ENCODE data around the gene MED26.

MED26 gene

GRCh38 chr19:16649734-16650133 lies 21.7 kb upstream of the MED26 start:
- DNase-seq: no peak

- no peak for DNase-seq
Measured at GRCh38 chr19:16645140-16645539, 17.1 kb upstream of the MED26 start.

- no peak for DNase-seq
Measured at GRCh38 chr19:16641695-16642094, 13.7 kb upstream of the MED26 start.

GRCh38 chr19:16640951-16641350 lies 12.9 kb upstream of the MED26 start:
- no peak for DNase-seq

- no peak for DNase-seq
Measured at GRCh38 chr19:16638666-16639065, 10.7 kb upstream of the MED26 start.

GRCh38 chr19:16637535-16637934 lies 9.5 kb upstream of the MED26 start:
- no peak for DNase-seq

- DNase-seq: no peak
Measured at GRCh38 chr19:16631465-16631864, 3.5 kb upstream of the MED26 start.

GRCh38 chr19:16628984-16629691 lies 1.1 kb upstream of the MED26 start:
- no peak for DNase-seq

- DNase-seq: no peak
Measured at GRCh38 chr19:16627928-16628182, 149 bp downstream of the MED26 start.

- no peak for DNase-seq
Measured at GRCh38 chr19:16627193-16627927, 644 bp downstream of the MED26 start.

GRCh38 chr19:16626796-16627192 lies 1.2 kb downstream of the MED26 start:
- DNase-seq: no peak

GRCh38 chr19:16625163-16625958 lies 2.6 kb downstream of the MED26 start:
- DNase-seq: no peak

GRCh38 chr19:16624236-16624635 lies 3.8 kb downstream of the MED26 start:
- DNase-seq: no peak

GRCh38 chr19:16623576-16623975 lies 4.4 kb downstream of the MED26 start:
- DNase-seq: no peak

GRCh38 chr19:16623066-16623465 lies 4.9 kb downstream of the MED26 start:
- DNase-seq: no peak

GRCh38 chr19:16621165-16621800 lies 6.7 kb downstream of the MED26 start:
- no peak for DNase-seq

- DNase-seq: no peak
Measured at GRCh38 chr19:16620584-16620983, 7.4 kb downstream of the MED26 start.

GRCh38 chr19:16620018-16620417 lies 8.0 kb downstream of the MED26 start:
- no peak for DNase-seq

- no peak for DNase-seq
Measured at GRCh38 chr19:16619457-16619856, 8.5 kb downstream of the MED26 start.

- no peak for DNase-seq
Measured at GRCh38 chr19:16618248-16618647, 9.8 kb downstream of the MED26 start.

GRCh38 chr19:16615808-16616207 lies 12.2 kb downstream of the MED26 start:
- no peak for DNase-seq

- no peak for DNase-seq
Measured at GRCh38 chr19:16614941-16615340, 13.1 kb downstream of the MED26 start.

- DNase-seq: no peak
Measured at GRCh38 chr19:16613841-16614240, 14.2 kb downstream of the MED26 start.

GRCh38 chr19:16612636-16613035 lies 15.4 kb downstream of the MED26 start:
- no peak for DNase-seq

Measured in CD4-positive, alpha-beta T cell treated with Interleukin-17A for 4 hours (primary cell).